Measurements from ENCODE around the gene RAMP1.
"Not testable (repeated sequence)": the region's sequence is repeated elsewhere in the genome, so short reads cannot be mapped to it uniquely, and the experiment has no call there.

Gene RAMP1

GRCh38 chr2:237919593-237919992 lies 60.2 kb downstream of the RAMP1 start:
- ATAC-seq, result no peak

- ATAC-seq, result no peak
Measured at GRCh38 chr2:237920673-237921072, 61.2 kb downstream of the RAMP1 start.

DNA sequence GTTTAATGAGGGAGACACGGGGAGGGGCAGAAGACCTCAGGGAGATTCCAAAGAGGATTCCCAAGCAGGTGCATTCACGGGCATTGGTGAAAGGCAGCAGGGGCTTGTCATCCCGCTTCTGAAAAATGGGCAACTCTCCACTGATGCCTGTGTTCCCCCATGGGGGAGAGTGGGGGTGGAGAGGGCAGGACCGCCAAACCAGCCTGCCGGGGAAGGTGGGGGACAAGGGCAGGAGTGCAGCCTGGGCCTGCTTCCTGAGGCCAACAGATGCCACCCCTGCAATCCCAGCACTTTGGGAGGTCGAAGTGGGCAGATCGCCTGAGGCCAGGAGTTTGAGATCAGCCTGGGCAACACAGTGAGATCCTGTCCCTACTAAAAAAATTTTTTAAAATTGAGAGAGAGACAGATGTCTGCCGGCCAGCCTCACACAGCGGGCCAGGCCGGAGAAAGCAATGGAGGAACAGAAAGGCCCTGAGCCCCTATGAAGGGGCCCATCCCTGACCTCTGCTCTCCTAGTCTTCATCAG lies 62.6 kb downstream of the RAMP1 start:
- ATAC-seq, result no peak

- peak; percentile 42 to 52 for ATAC-seq
Measured at GRCh38 chr2:237922641-237923361, 63.4 kb downstream of the RAMP1 start.

- peak; percentile 94 for ATAC-seq
Measured at GRCh38 chr2:237923481-237924163, 64.2 kb downstream of the RAMP1 start.

- ATAC-seq, result no peak
Measured at GRCh38 chr2:237924164-237924534, 64.7 kb downstream of the RAMP1 start.

- ATAC-seq, result no peak
Measured at GRCh38 chr2:237927135-237927534, 67.7 kb downstream of the RAMP1 start.

- ATAC-seq, result no peak
Measured at GRCh38 chr2:237927986-237928385, 68.6 kb downstream of the RAMP1 start.

GRCh38 chr2:237929979-237930378 lies 70.6 kb downstream of the RAMP1 start:
- ATAC-seq, result no peak

DNA sequence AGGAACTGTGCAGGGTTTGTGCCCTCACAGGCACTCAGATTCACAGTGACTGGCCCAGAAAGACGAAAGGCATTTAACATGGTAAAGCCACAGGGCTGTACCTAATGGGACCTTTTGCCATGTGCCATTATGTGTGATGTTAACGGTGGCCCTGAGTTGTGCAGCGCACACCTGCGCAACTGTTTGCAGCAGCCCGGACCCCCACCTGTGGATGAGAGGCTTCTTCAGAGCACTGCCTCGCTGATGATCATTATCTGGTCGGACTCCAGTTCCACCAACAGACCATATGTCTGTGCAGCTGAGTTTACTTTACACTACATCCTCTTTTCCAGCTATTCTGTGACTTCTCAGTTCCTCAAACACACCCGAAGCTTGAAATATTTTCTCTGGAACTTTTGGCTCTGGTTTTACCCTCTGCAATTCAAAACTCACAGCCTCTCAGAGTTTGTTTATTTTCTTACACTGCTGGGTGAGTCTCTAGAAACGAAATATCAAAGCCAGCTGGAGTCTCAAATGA lies 71.8 kb downstream of the RAMP1 start:
- no peak for ATAC-seq

GRCh38 chr2:237932731-237933131 lies 73.3 kb downstream of the RAMP1 start:
- ATAC-seq, result peak; percentile 41 to 73

- ATAC-seq, result no peak
Measured at GRCh38 chr2:237934186-237934585, 74.8 kb downstream of the RAMP1 start.

DNA sequence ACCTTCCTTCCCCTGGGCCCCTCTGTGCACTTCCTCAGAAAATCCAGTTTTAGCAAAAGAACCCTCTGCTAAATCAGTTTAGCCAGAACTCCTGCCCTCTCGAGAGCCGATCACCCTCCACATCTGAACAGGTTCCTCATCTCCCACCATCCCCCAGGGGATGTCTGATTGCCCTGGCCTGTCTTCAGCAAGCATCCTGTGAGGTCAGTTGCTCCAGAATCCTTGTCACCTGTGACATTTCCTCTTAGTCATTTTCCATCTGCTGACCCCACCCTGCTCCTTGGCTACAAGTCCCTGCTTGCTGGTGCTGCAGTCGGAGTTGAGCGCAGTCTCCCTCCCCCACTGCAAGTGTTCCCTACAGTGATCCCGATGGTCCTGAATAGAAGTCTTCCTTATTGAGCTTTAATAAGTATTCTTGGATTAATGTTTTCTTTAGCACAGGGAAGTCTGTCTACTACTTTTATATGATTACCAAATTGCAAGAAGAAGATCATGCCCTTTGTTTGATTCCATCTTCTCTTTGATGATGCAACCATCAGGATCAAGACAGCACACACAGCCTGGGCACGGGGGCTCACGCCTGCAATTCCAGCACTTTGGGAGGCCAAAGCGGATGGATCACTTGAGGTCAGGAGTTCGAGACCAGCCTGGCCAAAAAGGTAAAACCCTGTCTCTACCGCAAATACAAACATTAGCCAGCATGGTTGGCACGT lies 76.5 kb downstream of the RAMP1 start:
- ATAC-seq, result no peak

DNA sequence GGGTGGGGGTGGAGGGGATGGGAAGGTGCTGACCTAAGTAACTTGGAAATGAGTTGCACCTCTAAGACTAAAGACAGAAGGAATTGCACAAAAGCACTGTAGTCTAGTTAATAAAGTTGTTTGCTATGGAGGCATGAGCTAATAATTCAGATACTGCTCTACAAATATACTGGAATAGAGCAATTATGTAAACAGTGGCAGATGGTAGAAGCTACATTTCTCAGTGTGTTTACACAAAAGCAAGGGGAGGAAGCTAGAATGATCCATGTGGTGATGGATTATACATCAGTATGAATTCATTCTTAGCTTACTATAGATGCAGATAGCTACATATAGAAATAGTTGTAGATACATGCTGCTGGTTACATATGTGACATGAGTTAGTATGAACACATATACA lies 79.8 kb downstream of the RAMP1 start:
- no peak for ATAC-seq

DNA sequence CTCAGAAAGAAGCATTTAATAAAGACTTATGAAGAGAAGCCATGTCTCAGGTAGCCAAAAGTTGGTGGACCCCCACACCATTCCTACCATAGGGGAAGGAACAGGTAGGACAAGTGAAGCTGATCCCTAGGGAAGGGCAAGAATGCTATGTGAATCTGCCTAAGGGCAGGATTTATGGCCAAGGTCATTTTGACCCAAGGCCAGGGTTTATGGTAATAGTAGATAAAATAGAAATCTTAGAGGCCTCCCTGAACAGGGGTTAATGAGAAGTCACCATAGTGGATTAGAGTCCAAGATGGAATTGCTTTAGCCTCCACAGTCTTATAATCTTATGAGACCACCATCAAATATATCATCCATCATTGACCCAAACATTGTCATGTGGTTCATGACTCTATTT lies 81.4 kb downstream of the RAMP1 start:
- no peak for ATAC-seq

DNA sequence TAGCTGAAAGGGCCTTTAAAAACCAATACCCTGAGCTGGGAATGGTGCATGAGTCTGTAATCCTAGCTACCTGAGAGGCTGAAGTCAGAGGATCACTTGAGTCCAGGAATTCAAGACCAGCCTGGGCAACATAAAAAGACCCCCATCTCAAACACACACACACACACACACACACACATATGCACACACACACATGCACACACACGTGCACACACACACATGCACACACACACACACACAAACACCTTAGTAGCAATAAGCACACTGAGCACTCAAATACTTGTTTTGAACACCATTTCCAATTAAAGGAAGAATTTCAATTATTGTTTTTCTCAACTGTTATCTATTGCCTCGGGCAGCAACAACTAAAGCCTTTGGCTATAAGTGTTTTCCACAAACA lies 81.8 kb downstream of the RAMP1 start:
- no peak for ATAC-seq

DNA sequence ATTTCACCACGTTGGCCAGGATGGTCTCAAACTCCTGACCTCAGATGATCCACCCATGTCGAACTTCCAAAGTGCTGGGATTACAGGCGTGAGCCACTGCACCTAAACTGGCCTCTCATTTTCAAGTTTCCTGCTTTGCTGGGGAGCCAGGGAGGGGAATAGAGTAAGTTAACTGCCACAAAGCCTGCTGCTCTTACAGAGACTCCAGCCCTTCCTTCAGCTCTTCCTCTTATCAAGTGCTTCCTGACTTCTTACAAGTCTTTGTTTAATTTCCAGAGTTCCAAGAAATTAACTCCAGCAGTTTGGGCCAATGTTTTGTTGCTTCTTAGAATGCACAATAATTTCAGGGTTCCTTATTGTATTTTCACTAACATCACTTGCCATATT lies 83.1 kb downstream of the RAMP1 start:
- no peak for ATAC-seq

DNA sequence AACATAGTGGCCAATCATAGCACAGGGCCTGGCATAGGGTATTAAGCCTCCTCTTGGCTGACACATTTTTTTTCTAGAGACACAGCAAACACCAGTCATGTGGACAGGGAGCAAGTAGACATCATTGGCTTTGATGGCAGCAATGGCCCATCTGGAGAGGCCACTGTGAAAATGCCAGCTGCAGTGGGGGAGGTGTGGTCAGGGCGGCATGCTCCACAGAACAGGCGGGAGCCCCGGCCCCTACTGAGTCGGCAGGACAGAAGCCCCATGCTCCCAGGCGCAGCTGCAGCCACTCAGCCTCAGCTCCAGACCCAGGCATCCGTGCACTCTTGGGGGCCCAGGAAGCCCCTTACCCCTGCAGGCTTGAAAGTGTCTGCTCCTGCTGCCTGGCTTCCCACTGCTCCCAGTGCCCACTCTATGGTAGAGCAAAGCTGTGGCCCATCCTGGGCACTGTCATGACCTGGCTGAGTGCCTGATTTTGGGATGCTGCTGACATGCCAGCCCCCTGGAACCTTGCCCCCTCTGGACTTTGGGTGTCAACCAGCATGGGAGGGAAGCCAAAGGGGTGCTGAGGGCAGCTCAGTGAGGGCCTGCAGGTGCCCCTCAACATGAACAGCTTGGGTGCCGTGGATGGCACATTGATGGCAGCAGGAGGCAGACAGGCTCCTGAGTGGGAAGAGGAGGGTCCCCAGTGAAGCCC lies 84.1 kb downstream of the RAMP1 start:
- no peak for ATAC-seq

DNA sequence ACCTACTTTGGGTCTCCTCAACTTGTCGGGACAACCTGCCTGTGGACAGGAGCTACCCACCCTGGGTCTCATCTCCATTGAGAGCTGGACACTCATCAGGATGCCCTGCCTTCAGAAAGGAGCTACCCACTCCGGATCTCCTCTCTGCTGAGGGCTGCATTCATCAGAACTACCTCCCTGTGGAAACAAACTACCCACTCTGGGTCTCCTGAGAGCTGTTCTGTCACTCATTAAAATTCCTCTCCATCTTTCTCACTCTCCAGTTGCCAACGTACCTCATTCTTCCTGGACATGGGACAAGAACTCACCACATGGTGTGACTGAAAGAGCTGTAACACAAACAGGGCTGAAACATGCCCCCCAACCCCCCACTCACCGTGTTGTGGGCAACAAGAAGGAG lies 84.9 kb downstream of the RAMP1 start:
- ATAC-seq, result no peak

DNA sequence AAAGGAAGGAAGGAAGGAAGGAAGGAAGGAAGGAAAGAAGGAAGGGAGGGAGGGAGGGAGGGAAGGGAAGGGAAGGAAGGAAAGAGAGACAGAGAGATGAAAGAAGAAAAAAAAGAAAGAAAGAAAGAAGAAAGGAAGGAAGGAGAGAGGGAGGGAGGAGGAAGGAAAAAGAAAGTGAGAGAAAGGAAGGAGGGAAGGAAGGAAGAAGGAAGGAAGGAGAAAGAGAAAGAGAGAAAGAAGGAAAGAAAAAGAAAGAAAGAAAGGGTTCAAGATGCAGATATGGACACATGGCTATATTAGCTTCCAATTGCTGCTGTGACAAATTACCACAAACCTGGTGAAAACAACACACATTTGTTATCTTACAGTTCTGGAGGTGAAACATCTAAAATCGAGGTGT lies 87.0 kb downstream of the RAMP1 start:
- ATAC-seq, result no peak

DNA sequence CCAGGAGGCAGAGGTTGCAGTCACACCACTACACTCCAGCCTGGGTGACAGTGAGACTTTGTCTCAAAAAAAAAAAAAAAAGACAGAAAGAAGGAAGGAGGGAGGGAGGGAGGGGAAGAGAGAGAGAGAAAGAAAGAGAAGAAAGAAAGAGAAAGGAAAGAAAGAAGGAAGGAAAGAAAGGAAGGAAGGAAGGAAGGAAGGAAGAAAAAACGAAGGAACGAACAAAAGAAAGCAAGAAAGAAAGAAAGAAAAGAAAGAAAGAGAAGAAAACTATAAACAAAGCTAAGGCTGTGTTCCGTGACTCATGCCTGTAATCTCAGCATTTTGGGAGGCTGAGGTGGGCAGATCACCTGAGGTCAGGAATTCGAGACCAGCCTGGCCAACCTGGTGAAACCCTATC lies 91.9 kb downstream of the RAMP1 start:
- not testable (repeated sequence) for ATAC-seq

DNA sequence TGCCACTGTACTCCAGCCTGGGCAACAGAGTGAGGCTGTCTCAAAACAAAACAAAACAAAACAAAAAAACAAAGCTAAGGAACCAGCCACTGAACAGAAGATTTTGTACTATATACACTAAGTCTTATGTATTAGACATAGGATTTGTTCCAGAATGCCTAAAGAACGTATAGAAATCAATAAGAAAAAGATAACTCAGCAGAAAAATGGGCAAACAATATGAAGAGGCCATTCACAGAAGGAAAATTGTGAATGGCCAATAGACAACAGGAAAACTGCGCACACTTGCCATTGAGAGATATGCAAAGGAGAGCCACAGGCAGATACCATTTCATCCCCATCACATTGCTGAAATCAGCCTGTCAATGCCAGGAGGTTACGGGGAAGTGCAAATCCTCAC lies 92.5 kb downstream of the RAMP1 start:
- ATAC-seq, result no peak

DNA sequence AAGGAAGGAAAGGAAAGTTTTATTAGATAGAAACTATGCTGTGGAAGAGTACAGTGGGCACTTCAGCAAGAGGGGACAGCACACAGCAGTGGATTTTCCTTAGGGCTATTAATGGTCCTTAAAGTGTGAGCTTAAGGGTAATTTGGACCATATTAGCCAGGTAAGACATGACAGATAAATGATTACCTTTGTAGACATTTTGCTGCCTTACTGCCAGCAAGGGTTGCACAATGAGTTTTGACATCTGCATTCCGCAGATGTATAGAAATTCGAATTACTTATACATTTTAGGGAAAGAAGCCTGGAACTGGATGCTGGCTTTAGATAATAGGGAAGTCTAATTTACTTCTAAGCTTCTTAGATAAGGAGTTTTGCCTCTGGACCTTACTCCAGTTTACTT lies 93.4 kb downstream of the RAMP1 start:
- ATAC-seq, result no peak
